Measurements from ENCODE around the gene ERC2.

ERC2 gene

DNA sequence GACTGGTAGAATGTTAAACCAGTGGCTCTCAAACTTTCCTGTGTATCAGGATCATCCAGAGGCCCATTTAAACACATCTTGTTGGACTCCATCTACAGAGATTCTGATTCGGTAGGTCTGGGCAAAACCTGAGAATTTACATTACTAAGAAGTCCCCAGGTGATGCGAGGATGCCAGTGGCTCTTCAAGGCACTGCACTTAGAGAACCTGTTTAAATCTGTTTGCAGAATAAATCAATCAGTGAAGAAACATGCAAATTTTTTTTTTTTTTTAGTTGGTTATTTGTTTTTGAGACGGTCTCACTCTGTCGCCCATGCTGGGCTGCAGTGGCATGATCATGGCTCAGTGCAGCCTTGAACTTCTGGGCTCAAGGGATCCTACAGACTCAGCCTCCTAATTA is 863.4 kb downstream of the ERC2 start:
- no peak overlapping the region for H3K4me3 ChIP-seq (ENCODE audit: low read depth, low read length)
- TF ChIP-seq, protein P1, sequence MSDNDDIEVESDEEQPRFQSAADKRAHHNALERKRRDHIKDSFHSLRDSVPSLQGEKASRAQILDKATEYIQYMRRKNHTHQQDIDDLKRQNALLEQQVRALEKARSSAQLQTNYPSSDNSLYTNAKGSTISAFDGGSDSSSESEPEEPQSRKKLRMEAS (IDR thresholded peaks at IDR 0.05; ENCODE audit: low read depth, low read length): no peak
- TF ChIP-seq POLR2A (IDR thresholded peaks at IDR 0.05; ENCODE audit: extremely low read depth, insufficient read length): no peak
- TF ChIP-seq, protein P2, sequence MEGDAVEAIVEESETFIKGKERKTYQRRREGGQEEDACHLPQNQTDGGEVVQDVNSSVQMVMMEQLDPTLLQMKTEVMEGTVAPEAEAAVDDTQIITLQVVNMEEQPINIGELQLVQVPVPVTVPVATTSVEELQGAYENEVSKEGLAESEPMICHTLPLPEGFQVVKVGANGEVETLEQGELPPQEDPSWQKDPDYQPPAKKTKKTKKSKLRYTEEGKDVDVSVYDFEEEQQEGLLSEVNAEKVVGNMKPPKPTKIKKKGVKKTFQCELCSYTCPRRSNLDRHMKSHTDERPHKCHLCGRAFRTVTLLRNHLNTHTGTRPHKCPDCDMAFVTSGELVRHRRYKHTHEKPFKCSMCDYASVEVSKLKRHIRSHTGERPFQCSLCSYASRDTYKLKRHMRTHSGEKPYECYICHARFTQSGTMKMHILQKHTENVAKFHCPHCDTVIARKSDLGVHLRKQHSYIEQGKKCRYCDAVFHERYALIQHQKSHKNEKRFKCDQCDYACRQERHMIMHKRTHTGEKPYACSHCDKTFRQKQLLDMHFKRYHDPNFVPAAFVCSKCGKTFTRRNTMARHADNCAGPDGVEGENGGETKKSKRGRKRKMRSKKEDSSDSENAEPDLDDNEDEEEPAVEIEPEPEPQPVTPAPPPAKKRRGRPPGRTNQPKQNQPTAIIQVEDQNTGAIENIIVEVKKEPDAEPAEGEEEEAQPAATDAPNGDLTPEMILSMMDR (IDR thresholded peaks at IDR 0.05; ENCODE audit: low read depth, low read length): no peak
- TF ChIP-seq MYC (IDR thresholded peaks at IDR 0.05; ENCODE audit: low read depth, low read length): no peak
- DNase-seq (ENCODE audit: low read depth): no peak

DNA sequence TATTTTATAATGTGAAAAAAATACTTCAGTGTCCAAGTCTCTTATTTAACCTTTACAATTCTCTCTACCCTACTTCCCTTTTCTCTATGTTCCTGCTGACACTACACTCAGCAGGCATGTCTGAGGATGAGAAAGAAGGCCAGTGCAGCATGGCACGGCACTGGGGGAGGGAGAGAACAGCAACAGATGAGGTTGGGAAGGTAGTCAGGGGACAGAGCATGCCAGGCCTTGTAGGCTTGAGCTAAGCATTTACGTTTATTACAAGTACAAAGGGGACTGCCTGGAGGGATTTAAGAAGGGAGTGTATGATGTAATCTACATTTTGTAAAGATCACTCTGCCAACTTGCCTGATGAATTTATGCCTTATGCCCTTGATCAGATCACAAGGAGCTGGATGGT is 863.9 kb downstream of the ERC2 start:
- TF ChIP-seq MYC (IDR thresholded peaks at IDR 0.05; ENCODE audit: low read depth, low read length) (no peak), POLR2A (IDR thresholded peaks at IDR 0.05; ENCODE audit: extremely low read depth, insufficient read length) (no peak)
- TF ChIP-seq, protein P1 (IDR thresholded peaks at IDR 0.05; ENCODE audit: low read depth, low read length): no peak
- TF ChIP-seq, protein P2 (IDR thresholded peaks at IDR 0.05; ENCODE audit: low read depth, low read length): no peak
- H3K4me3 ChIP-seq (ENCODE audit: low read depth, low read length): no peak overlapping the region
- no peak for DNase-seq (ENCODE audit: low read depth)

DNA sequence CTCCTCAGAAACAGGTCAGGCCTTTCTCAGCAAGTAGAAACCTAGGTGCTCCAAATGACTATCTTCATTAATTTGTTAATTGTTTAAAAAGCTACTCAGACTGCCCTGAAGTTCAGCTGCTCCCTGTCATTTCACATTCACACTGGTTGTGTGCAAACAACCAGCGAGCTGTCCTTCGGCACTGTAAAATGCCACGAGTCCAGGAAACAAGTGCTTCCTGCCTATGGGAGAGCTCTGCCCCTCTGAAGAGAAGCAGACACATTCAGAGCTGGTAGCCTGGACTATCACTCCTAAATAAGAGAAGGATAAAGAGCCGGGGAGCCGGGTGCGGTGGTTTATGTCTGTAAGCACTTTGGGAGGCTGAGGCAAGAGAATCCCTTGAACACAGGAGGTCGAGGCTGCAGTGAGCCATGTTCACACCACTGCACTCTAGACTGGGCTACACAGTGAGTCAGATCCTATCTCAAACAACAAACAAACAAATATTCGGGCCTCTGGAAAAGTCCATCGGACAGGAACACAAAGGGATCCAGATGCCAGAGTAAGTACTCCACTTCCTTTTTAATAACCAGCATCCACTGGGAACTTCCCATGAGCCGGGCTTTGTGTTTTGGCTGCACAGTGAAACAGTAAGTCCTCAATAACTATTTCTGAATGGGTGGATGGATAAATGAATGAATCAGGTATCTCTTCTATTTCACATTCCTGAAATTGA is 866.7 kb downstream of the ERC2 start:
- no peak for DNase-seq (ENCODE audit: low read depth)
- TF ChIP-seq MYC (IDR thresholded peaks at IDR 0.05; ENCODE audit: low read depth, low read length) (no peak), POLR2A (IDR thresholded peaks at IDR 0.05; ENCODE audit: extremely low read depth, insufficient read length) (no peak)
- H3K4me3 ChIP-seq (ENCODE audit: low read depth, low read length): no peak overlapping the region

DNA sequence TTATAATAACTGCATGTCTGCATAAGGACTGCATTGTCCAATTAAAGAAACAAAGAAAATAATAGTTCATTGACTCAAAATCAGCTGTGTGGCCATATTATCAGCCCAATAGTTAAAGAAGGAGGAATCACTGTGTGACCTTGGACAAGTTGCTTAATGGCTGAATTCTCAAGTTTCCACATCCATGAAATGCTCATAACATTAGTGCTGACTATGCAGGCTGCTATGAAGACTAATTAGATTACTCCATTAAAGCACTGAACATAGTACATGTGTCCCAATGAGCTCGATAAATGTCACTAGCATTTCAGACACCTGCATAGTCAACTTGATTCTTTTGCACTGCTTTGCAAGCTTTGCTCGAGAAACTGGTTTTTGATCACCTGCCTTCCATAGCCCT is 870.0 kb downstream of the ERC2 start:
- no peak overlapping the region for H3K4me3 ChIP-seq (ENCODE audit: low read depth, low read length)
- no peak for DNase-seq (ENCODE audit: low read depth)
- TF ChIP-seq, protein P2 (IDR thresholded peaks at IDR 0.05; ENCODE audit: low read depth, low read length): no peak
- TF ChIP-seq, protein P1 (IDR thresholded peaks at IDR 0.05; ENCODE audit: low read depth, low read length): no peak
- TF ChIP-seq MYC (IDR thresholded peaks at IDR 0.05; ENCODE audit: low read depth, low read length): no peak
- no peak for TF ChIP-seq POLR2A (IDR thresholded peaks at IDR 0.05; ENCODE audit: extremely low read depth, insufficient read length)

DNA sequence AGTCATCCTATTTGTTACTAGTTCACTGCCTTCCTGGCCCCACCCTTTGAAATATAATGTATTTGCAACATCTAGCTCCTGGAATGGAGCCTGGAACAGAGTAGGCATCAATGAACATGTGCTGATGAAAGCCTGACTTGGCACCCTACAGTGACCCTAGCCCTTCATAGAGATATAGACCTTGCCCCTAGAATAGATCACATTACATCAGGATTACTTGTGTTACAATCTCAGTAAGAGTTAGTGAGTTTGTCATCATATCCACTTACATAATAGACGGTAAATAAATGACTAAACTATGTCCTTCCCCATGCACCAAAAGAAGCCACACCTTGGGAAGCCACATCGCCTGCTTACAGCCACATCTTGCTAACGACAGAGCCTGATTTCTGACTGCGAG is 870.6 kb downstream of the ERC2 start:
- no peak for TF ChIP-seq POLR2A (IDR thresholded peaks at IDR 0.05; ENCODE audit: extremely low read depth, insufficient read length)
- TF ChIP-seq, protein P2 (IDR thresholded peaks at IDR 0.05; ENCODE audit: low read depth, low read length): no peak
- no peak for TF ChIP-seq MYC (IDR thresholded peaks at IDR 0.05; ENCODE audit: low read depth, low read length)
- TF ChIP-seq, protein P1 (IDR thresholded peaks at IDR 0.05; ENCODE audit: low read depth, low read length): no peak
- no peak for DNase-seq (ENCODE audit: low read depth)
- H3K4me3 ChIP-seq (ENCODE audit: low read depth, low read length): no peak overlapping the region

DNA sequence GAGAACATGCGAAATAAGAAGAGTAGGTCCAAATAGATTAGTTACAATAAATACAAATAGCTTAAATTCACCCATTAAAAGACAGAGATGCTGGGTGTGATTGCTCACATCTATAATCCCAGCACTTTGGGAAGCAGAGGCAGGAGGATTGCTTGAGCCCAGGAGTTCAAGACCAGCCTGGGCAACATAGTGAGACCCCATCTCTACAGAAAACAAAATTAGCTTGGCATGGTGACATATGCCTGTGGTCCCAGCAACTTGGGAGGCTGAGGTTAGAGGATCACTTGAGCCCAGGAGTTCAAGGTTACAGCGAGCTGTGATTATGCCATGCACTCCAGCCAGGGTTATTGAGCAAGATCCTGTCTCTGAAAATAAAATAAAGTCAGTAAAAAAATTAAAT is 872.1 kb downstream of the ERC2 start:
- H3K4me3 ChIP-seq (ENCODE audit: low read depth, low read length): no peak overlapping the region
- DNase-seq (ENCODE audit: low read depth): no peak
- TF ChIP-seq, protein P1 (IDR thresholded peaks at IDR 0.05; ENCODE audit: low read depth, low read length): no peak
- TF ChIP-seq MYC (IDR thresholded peaks at IDR 0.05; ENCODE audit: low read depth, low read length) (no peak), POLR2A (IDR thresholded peaks at IDR 0.05; ENCODE audit: extremely low read depth, insufficient read length) (no peak)
- TF ChIP-seq, protein P2 (IDR thresholded peaks at IDR 0.05; ENCODE audit: low read depth, low read length): no peak

Measured in NB4 (cell line).